GM21390 (cell line): ENCODE measurements around the gene REV1.
A peak's percentile ranks its signal among the peaks of the same experiment; 100 is the strongest.
"Not testable (repeated sequence)": the region's sequence is repeated elsewhere in the genome, so short reads cannot be mapped to it uniquely, and the experiment has no call there.

Source experiments
- ATAC-seq: cut with Tn5 transposase; IDR thresholded peaks from one replicate; pipeline ENCODE4 v1.9.1; 2021; ENCODE audit not compliant: unreplicated experiment

REV1 gene

DNA sequence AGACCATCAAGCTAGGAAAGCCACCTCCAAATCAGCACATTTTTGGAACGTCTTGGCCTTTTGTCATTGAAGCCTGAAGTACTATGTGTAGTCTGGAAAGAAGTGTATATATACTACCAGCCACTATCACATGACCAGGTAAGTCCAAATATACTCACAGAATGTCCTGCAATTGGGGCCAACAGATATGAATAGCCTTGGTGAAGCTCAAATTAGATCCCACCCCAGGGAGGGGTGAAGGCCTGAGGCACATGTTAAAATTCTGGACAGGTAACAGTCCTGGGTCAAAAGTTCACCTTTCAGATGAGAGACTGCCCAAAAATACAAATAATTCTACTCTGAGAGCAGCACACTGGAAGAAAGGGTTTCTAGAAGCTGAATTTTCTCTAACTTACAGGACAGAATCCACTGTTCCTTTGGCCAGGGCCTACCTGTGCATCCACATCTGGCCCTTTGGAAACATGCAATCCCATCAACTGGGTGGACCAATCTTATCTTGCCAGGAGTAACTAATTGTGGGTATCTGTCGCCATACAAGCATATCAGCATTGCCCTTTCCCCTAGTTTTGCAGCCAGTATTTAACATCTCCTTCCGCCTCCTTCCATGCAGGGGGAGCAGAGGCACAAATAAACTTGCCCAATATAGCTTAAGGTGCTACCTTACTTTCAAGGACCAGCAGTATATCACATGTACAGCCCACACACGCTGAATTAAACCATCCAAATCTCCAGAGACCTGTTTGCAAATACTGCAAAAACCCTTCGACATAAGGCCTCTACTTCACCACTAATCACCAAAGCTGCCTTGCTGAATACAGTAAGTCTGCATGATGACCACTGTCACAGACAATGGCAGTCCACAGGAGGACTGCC is 84.8 kb downstream of the REV1 start:
- no peak for ATAC-seq

DNA sequence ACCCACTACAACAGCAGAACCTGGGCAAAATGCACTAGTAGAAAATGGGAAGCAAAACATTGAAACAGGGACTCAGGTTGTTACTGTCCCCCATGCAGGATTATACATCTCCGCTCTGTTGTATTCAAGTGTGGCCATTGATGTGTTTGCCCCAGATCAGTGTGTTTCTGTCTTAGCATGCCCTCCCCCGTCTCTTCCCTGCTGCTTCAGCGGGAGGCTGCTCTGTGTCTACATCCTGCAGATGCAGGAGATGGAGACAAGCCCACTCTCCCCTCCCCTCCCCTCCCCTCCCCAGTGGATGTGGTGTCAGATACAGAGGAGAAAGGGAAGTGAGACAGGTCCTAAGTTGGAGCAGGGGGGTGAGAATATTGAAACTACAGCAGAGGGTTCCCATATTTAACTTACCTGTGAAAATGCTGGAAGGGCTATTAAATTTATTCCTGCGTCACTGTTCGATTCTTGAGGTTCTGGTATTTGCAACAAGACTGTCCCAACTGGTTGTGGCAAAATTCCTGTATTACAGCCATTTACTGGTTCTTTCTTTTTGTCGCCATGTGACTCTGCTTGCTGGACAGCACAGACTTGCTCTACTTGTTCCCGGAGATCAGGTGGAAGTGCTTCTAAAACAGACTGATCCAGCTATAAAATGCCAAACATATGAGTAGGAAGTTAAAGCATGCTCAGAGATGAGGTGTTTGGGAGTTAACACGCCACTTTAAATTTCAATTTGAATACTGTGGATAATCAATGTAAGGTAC is 85.6 kb downstream of the REV1 start:
- ATAC-seq: no peak

DNA sequence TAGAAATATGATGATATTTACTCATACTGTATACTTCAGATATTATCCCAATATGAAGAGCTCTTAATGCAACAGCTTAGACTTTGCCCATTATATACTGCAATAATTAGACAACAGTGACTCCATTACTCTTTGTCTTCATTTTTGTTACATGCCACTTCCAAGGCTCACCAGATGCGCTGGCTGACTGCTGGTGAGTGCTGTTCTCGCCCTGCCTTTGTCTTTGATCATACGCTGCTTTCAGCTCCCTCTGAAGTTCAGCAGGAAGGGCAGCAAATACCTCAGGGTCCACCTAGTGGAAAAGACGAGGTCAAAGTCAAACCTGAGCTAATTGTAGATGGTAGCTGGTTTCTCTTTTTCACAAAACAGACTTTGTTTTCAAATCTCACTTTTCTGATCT is 86.3 kb downstream of the REV1 start:
- no peak for ATAC-seq

DNA sequence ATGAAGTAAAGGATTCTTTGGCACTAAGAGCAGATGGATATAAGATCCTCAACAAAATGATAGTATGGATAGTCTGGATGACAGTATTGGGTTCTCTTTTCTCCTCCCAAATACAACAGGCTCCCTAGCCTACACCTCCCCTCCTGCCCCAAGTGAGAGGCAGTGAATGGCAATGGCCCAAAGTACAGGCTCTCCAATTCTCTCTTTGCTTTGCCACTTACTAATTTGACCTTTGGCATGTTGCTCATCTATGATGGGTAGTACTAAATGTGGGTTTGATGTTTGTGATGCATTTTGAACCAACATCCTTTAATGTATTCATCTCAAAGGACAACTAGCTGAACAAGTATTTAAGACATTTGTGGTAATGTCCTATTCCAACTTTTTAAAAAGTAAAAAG is 86.7 kb downstream of the REV1 start:
- no peak for ATAC-seq

DNA sequence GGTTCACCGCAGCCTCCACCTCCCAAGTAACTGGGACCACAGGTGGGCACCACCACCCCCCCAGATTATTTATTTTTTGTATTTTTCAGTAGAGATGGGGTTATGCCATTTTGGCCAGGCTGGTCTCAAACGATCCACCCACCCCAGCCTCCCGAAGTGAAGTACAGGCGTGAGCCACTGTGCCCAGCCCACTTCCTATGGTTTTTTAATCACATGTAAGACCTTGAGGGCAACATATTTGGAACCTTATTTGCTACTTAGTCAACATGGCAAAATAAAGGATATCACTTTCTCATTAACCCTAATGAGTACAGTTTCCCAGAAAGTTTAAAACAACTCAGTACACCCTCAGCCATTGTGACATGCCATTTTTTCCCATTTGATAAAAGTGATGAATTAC is 88.0 kb downstream of the REV1 start:
- no peak for ATAC-seq

DNA sequence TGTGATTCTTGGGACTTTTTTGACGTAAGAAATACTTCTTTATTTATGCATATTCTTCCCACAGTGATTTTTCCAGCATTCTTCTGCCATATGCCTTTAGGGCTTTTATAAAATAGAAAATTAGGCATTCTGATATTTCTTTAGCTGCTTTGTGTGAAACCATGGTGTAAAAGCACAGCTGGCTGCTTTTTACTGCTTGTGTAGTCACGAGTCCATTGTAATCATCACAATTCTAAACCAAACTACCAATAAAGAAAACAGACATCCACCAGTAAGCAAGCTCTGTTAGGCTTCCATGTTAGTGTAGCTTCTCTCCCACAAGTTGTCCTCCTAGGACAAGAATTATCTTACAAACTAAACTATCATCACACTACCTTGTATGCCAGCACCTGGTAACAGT is 90.0 kb downstream of the REV1 start:
- no peak for ATAC-seq

DNA sequence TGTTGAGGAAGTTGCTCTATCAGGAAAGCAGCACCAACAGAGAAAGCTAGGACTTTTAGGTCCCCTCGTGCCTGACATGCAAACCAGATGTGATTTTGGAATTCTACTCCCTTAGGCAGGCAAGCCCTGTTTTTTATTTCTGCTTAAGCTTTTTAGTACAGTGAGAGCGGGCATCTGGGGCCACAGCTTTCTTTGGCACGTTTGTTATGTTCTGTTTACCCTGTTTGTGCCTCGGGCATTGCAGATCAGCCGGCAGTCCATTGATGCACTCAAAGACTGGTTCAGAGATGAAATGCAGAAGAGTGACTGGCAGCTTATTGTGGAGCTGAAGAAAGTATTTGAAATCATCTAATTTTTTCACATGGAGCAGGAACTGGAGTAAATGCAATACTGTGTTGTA is 90.8 kb downstream of the REV1 start:
- no peak for ATAC-seq

DNA sequence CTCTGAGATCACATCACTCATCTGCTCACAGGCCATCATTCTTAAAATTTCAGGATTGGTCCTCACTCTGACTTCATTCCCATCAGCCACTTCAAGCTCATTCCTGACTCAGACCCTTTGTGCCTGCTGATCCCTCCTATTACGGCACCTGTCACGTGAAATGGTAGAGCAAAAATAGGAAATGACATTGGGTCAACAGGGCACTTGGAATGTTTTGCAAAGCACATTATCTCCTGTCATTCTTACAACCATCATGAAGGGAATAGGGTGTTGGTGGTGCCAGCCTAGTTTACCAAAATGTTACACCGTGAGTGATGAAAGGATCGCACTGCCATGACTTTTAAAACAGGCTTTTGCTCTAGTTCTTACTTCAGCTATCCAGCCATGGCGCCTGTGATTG is 91.5 kb downstream of the REV1 start:
- no peak for ATAC-seq

DNA sequence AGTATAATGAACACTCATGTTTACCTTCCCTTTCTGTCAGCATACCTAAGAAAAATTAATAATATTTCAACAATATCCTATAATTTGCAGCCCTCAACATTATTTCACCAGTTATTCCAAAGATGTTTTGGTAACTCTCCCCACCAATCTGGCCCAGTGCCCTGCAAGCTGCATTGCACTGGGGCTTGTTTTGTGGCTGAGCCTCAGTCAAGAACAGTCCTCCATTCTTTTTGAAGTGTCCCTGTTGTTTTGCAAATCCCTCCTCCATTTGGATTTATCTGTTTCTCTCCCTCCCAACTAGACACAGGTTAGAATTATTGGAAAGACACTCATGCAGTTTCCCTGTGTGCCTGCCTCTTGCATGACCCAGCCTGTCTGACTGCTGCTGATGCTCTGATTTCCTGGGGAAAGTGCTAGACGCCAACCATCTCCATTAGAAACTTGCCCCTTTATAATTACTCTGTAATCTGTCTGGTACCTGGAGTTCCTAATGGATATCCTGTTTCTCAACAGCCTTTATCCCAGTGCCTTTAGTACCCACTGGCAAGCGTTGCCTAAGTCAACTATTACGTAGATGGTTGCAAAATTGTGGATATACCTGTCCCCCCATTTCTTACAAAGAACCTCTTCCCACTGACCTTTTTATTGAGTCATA is 92.4 kb downstream of the REV1 start:
- ATAC-seq: no peak

DNA sequence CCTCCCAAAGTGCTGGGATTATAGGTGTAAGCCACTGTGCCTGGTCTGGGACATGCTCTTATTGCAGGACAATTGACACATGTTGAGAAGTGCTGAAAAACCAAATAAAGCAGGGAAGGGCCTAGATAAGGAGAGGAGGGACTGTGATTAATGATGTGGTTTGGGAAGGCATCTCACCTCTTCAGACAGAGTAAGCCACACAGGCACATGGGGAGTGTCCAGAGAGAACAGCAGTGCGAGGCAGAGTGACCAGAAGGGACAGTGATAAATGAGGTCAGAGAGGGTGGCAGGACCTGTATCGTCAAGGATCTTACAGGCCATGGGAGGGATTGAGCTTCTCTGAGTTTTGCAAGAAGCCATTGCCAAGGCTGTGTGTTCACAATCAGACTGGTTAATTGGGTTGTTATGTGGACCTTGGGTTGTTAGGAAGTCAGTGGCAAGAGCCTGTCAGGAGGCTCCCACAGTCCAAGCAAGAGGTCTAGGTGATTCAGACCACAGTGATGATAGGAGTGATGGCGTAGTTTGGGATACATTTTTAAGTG is 94.2 kb downstream of the REV1 start:
- ATAC-seq: no peak

DNA sequence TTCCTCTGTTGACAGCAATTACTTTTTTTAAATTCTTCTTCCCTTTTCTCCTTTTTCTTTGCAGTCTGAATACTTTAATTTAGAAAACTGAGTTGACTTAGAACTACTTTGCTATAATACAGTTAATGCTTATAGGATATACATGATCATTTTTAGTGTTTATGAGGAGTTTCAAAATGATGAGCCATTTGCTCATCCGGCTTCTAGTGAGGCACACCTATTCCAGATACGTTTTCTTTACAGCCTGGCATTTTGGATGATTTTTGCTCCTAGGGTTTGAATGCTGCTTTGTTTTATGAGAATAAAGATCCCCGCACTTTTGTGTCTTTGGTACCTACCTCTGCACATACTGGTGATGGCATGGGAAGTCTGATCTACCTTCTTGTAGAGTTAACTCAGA is 99.9 kb downstream of the REV1 start:
- no peak for ATAC-seq

DNA sequence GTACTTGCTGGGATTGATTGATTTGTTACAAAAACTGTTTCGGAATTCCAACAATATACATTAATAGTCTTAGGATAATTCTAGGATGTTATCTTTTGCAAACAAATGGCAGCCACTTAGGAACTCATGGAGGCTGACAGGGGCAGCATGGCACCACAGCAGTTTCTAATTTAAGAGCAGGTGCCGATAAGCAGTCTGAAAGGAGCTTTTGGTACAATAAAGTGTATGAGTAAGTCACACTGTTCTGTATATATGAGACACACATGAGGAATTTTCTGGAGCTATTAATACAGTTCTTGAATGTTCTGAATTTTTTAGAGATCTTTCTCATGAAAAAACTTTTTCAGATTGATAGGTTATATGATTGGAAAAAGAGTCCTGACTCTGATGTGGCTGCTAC is 100.4 kb downstream of the REV1 start:
- ATAC-seq: no peak

DNA sequence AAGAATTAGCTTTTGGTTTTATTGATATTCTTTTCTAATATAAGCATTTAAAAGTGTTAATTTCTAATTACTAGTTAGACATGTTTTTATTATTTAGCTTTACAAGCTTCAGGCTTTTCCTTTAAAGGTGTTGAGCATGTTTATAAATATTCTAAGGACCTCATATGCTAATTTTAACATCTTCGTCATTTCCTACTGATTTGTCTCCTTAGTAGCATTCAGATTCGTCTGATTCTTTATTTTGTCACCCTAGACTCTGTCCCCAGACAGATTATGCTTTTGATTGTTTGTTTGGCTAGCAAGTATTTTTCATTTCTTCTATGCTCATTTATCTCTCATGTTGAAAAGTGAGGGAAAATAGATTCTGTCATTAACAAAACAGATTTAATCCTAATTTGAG is 100.9 kb downstream of the REV1 start:
- no peak for ATAC-seq

DNA sequence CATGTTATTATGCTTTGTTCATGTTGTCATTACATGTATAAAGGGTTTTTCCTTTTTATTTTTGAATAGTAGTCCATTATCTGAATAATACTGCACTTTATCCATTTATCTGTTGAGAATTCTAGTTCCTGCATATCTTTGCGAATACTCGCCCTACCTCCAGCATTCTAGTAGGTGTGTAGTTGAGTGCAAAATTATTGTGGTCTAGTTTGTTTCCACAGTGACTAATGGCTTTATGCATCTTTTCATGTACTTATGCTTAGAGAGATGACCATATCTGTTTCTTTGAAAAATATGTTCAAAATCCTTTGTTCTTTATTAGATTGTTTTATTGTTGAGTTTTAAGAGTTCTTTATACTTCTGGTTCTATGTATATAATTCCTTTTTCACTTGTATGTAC is 103.8 kb downstream of the REV1 start:
- ATAC-seq: no peak

DNA sequence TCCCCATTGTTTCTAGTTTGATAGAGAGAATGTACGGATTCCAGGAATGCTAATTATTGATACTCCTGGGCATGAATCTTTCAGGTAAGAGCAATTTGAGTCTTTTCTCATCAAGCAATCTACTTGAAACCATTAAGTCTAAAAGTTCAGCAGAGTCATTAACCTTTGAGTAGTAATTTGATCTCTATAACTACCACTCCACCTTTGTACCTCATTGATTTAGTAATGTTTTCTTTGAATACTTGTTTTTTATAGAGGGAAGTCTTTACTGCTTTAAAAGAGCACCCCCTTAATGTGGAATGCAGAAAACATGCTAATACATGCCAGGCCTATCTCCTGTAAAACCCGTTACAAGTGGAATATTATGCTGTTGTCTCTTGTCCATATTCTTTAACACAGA is 107.7 kb downstream of the REV1 start:
- ATAC-seq: no peak

DNA sequence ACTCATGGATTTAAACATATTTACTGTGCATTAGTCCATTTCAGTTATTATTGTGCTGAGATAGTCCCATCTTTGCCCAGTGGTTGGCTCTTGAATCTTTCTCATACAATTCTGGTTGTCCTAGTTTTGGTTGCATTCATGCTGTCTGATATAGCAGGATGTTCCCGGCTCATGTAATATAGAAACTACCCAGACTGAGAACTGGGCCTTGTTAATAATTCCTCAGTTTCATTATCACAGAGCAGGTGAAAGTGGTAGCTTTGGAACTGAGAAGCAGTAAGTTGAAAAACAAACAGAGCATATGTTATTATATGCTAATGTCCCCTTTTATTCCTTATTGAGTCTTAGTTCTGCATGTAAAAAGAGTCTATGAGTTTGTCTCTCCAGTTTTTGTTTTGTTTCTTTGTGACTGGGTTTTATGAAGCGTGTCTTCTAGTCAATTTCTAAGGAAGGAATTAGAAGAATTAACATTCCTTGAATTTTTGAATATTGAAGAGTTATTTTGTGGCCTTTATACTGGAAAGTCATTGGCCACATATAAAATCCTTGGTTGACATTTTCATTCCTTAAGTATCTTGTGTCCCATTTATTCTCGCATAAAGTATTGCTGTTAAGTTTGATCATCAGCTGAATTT is 109.3 kb downstream of the REV1 start:
- peak; percentile 58 for ATAC-seq

DNA sequence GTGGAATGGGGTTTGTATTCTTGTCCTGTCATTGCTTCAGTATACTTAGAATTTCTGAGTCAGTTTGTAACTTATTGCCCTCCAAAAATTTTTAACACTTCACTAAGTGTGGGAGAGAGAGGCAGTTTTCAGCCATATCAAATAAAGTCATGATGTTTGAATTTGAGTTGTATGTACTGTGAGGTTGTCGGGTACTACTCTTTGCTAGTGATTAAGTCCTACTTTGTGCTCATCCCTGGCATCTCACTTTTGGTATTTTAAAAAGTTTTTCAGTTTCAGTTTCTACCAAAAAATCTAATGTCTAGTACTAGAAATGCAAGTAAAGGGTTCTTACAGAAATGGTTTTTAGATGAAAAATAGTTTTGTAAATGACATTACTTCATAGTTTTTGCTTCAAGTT is 111.9 kb downstream of the REV1 start:
- no peak for ATAC-seq

DNA sequence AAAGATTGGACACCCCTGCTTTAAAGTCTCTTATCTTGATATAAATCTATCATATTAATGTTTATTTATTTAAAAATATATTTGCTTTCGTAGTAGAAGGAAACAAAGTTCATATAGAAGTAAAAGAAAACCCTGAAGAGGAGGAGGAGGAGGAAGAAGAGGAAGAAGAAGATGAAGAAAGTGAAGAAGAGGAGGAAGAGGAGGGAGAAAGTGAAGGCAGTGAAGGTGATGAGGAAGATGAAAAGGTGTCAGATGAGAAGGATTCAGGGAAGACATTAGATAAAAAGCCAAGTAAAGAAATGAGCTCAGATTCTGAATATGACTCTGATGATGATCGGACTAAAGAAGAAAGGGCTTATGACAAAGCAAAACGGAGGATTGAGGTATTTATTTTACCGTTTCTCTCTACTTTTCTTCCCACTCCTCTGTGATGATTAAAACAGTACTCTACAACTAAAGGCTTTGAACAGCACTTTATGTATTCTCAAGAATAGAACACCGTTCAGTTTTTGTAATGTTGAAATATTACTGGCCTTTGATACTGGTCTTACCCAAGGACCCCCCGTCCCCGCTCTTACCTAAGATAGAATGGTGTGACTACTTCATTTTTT is 113.5 kb downstream of the REV1 start:
- ATAC-seq: no peak

DNA sequence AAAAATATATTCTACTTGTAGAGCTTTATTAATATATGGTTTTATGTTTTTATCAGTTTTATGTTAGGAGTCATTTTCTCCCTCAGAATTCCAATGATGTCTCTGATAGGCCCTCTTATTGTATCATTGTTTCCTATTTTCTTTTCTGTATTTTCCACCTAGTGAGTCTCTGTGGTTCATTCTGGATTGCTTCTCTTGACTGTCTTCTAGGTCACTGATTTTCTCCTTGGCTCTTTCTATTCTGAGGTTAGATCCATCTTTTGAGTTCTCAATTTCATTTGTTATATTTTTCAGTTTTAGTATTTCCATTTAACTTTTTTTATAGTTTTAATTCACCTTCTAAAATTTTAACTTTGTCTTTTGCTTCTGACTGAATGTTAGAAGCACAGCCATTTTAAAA is 115.1 kb downstream of the REV1 start:
- no peak for ATAC-seq

DNA sequence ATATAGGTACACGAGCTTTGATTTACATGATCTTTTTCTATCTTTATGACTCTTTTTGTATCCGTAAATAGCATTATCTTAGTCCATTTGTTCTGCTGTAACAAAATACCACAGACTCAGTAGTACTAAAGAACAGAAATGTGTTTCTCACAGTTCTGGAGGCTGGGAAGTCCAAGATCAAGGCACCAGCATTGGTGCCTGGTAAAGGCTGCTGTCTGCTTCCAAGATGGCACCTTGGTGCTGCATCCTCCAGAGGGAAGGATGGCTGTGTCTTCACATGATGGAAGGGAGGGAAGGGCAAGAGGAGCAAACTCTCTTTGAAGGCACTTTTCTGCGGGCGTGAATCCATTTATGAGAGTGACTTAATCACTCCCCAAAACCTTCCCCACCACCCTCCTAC is 116.7 kb downstream of the REV1 start:
- ATAC-seq: no peak

DNA sequence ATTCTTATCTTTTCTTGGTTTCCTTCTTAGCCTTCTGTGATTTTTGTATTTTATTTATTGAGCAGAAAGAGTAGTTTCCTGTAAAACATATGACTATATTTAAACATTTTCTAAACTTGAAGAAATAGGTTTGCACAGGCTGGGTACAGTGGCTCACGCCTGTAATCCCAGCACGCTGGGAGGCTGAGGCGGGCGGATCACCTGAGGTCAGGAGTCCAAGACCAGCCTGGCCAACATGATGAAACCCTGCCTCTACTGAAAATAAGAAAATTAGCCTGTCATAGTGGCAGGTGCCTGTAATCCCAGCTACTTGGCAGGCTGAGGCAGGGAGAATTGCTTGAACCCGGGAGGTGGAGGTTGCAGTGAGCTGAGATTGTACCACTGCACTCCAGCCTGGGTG is 121.0 kb downstream of the REV1 start:
- not testable (repeated sequence) for ATAC-seq
